ENCODE measurements around the gene GRM2. TPM values are rescaled to one million over a fixed set of nuclear protein-coding genes. Genes with fewer than 3 reads are reported as not detected.

The GRM2 gene
- total RNA-seq, 1 experiment from 2014 or later: 1.9 TPM

GRCh38 chr3:51712511-51712931 is 5.7 kb downstream of the GRM2 start:
- Mint-ChIP-seq H3K36me3 (ENCODE audit: insufficient read depth in 1 of 3, low read depth in 3 of 3) (peaks cover 0 to 10% (median 4%) of the 10 kb centered on the region in 3 experiments; a peak in 3 of 7 replicates), H3K4me3 (no peak overlapping the region), H3K4me1 (peaks cover 12 to 14% of the 10 kb centered on the region in 2 experiments), H3K9me3 (no peaks in the 10 kb centered on the region; a peak in 1 of 5 replicates), H3K27ac (no peak overlapping the region), H3K27me3 (ENCODE audit: low read depth) (peaks cover 21% of the 10 kb centered on the region)
- Histone ChIP-seq H4K8ac (replicated peaks; ENCODE audit: insufficient read length, low read depth, low read length) (no peak overlapping the region), H3K18ac (ENCODE audit: insufficient read length, low read depth, low read length) (no peak overlapping the region), H3K9ac (ENCODE audit: extremely low read depth, insufficient read length, low read length) (no peak overlapping the region), H4K5ac (ENCODE audit: insufficient read length, low read depth, low read length) (no peak overlapping the region), H2AK5ac (ENCODE audit: insufficient read length, low read length) (no peak overlapping the region), H3K79me1 (ENCODE audit: insufficient read depth, low read depth, low read length, poor library complexity, severe bottlenecking) (no peaks in the 10 kb centered on the region), H3K56ac (ENCODE audit: insufficient read length, low read depth, low read length) (no peak overlapping the region), H2BK12ac (ENCODE audit: insufficient read length, low read depth, low read length) (no peak overlapping the region), H3K4me1 (ENCODE audit: insufficient read depth, low read length) (no peaks in the 10 kb centered on the region; the same call in 1 of the 2 replicates), H3K79me2 (ENCODE audit: insufficient read depth, low read length) (no peaks in the 10 kb centered on the region), H3K23ac (ENCODE audit: insufficient read length, low read depth, low read length) (no peak overlapping the region), H4K91ac (ENCODE audit: insufficient read length, low read depth, low read length) (no peak overlapping the region), H2BK15ac (ENCODE audit: low read depth, low read length) (no peak overlapping the region), H3K27ac (ENCODE audit: insufficient read length, low read depth, low read length) (no peak overlapping the region), H2BK5ac (ENCODE audit: insufficient read length, low read length) (no peak overlapping the region), H3K27me3 (ENCODE audit: insufficient read depth, low read length) (peaks cover 13% of the 10 kb centered on the region; the same call in 1 of the 2 replicates), H2AFZ (ENCODE audit: low read length) (no peak overlapping the region), H3K4me2 (ENCODE audit: insufficient read depth, insufficient read length, low read length) (no peak overlapping the region), H2BK20ac (ENCODE audit: low read depth, low read length, poor library complexity, severe bottlenecking) (no peak overlapping the region), H3K4ac (ENCODE audit: low read depth, low read length) (no peak overlapping the region), H2BK120ac (ENCODE audit: low read depth, low read length, poor library complexity, severe bottlenecking) (no peak overlapping the region), H3T11ph (ENCODE audit: low read length) (no peak overlapping the region), H4K20me1 (ENCODE audit: control insufficient read depth, insufficient read depth, insufficient read length) (no peaks in the 10 kb centered on the region), H3K9me3 (ENCODE audit: control insufficient read depth, low read depth, low read length) (no peaks in the 10 kb centered on the region), H3K23me2 (ENCODE audit: insufficient read length, low read depth, low read length, poor library complexity, severe bottlenecking) (peaks cover under 1% of the 10 kb centered on the region), H3K14ac (ENCODE audit: insufficient read depth, low read length) (no peak overlapping the region)
- no CpG with 5 or more reads among the region's 20 CpGs for WGBS (ENCODE audit: extremely low coverage, insufficient read length, low lambda C conversion rate)
- DNase-seq: no peak
- TF ChIP-seq CTCF (conservative IDR thresholded peaks at IDR 0.05): no peak
